Endothelial cell of umbilical vein (primary cell): ENCODE measurements around the gene DYRK3. TPM values are rescaled to one million over a fixed set of nuclear protein-coding genes. Genes with fewer than 3 reads are reported as not detected.
A peak's percentile ranks its signal among the peaks of the same experiment; 100 is the strongest.

ENCODE experiments used
- BruUV-seq: library from RNA; stranded (reverse); fragments of 400-500 nt; replicated peaks from 2 replicates; lab custom pipeline; 2021; lab: Mats Ljungman, UMichigan
- CTCF ChIA-PET: fragments of 300-600, 350-600 bp; sonication (Branson Sonifier 250); formaldehyde crosslinking; loops from one replicate; lab custom pipeline; 2021; ENCODE audit warnings: antibody characterized with exemption, inconsistent platforms; lab: Charles Lee
- POLR2A ChIA-PET: fragments of 300-600, 350-600 bp; sonication (Branson Sonifier 250); formaldehyde crosslinking; loops from one replicate; lab custom pipeline; 2021; ENCODE audit warnings: antibody characterized with exemption, inconsistent platforms; lab: Charles Lee
- DNase-seq: peaks from one replicate; pipeline ENCODE4 v3.0.0-alpha.2; 2011; ENCODE audit warnings: low read depth, low spot score
- FAIRE-seq: peaks from 2 replicates; lab custom pipeline; 2011; peaks lifted over from hg19 to GRCh38; lab: Jason Lieb, UNC
- H2AFZ ChIP-seq: 2 replicates; pipeline ENCODE4 v1.6.0; 2012; ENCODE audit warnings: low read depth, low read length, control low read depth, inconsistent platforms
- H3K27ac ChIP-seq: 2 replicates; pipeline ENCODE4 v1.5.1; 2011; ENCODE audit warnings: low read depth, mild to moderate bottlenecking, control low read depth, low read length, moderate library complexity; ENCODE audit not compliant: insufficient read depth
- H3K27me3 ChIP-seq, 2 experiments: 2 replicates each; pipeline versions ENCODE4 v1.6.0 to v1.6.1; 2011; ENCODE audit warnings: low read length in 2 of 2, mixed read lengths in 1 of 2; ENCODE audit not compliant: control insufficient read depth in 2 of 2, insufficient read depth in 2 of 2
- H3K36me3 ChIP-seq, 2 experiments: 2 replicates in 1 of 2; 3 replicates in 1 of 2; pipeline ENCODE4 v1.5.1; 2011; ENCODE audit warnings: low read length in 2 of 2, mild to moderate bottlenecking in 1 of 2, moderate library complexity in 1 of 2; ENCODE audit not compliant: control insufficient read depth in 2 of 2, insufficient read depth in 2 of 2; ENCODE audit errors: extremely low read depth in 1 of 2
- H3K4me1 ChIP-seq: 3 replicates; pipeline ENCODE4 v1.5.1; 2011; ENCODE audit warnings: mild to moderate bottlenecking, low read length; ENCODE audit not compliant: control insufficient read depth, insufficient read depth; ENCODE audit errors: extremely low read depth
- H3K4me2 ChIP-seq: 2 replicates; pipeline ENCODE4 v1.6.1; 2011; ENCODE audit warnings: low read length, control low read depth, mixed read lengths; ENCODE audit not compliant: insufficient read depth
- H3K4me3 ChIP-seq, 3 experiments: fragments of 200-600 bp in 1 of 3; sonication (generic), shearing (Covaris generic) in 1 of 3; replicated peaks in 1 of 3; 2 replicates each; pipeline ENCODE4 v1.5.1; 2011 to 2016; ENCODE audit warnings: control low read depth in 3 of 3, low read length in 3 of 3, mild to moderate bottlenecking in 2 of 3, inconsistent platforms in 1 of 3, low read depth in 1 of 3, moderate library complexity in 1 of 3; ENCODE audit not compliant: insufficient read depth in 1 of 3
- H3K79me2 ChIP-seq: 2 replicates; pipeline ENCODE4 v1.6.0; 2012; ENCODE audit warnings: low read length, inconsistent platforms; ENCODE audit not compliant: control insufficient read depth, insufficient read depth
- H3K9ac ChIP-seq: replicated peaks from 2 replicates; pipeline ENCODE3; 2011; ENCODE audit warnings: low read length, control low read depth; ENCODE audit not compliant: insufficient read depth; ENCODE audit errors: extremely low read depth
- H3K9me1 ChIP-seq: replicated peaks from 3 replicates; pipeline ENCODE4 v1.6.0; 2011; ENCODE audit warnings: mild to moderate bottlenecking, low read length; ENCODE audit not compliant: control insufficient read depth, insufficient read depth; ENCODE audit errors: extremely low read depth
- H3K9me3 ChIP-seq: replicated peaks from 2 replicates; pipeline ENCODE4 v1.5.1; 2012; ENCODE audit warnings: low read length, inconsistent platforms; ENCODE audit not compliant: control insufficient read depth, insufficient read depth
- H4K20me1 ChIP-seq: replicated peaks from 2 replicates; pipeline ENCODE3; 2011; ENCODE audit warnings: mild to moderate bottlenecking, low read length; ENCODE audit not compliant: control insufficient read depth, insufficient read depth; ENCODE audit errors: extremely low read depth
- CTCF ChIP-seq, 2 donors: IDR thresholded peaks; 1 replicate in 1 of 2; 2 replicates in 1 of 2; pipeline ENCODE4 v1.5.1; 2011; ENCODE audit warnings: low read length in 2 of 2, mild to moderate bottlenecking in 2 of 2, moderate library complexity in 2 of 2, control low read depth in 1 of 2, inconsistent platforms in 1 of 2, low read depth in 1 of 2; ENCODE audit not compliant: insufficient read depth in 1 of 2; ENCODE audit errors: extremely low read depth in 1 of 2
- EZH2 ChIP-seq: IDR thresholded peaks from 2 replicates; pipeline ENCODE4 v1.6.1; 2012; ENCODE audit warnings: borderline replicate concordance, low read depth, mild to moderate bottlenecking, moderate library complexity, low read length, inconsistent platforms; ENCODE audit not compliant: severe bottlenecking
- FOS ChIP-seq: IDR thresholded peaks from 2 replicates; pipeline ENCODE4 v1.6.1; 2011; ENCODE audit warnings: mild to moderate bottlenecking, low read length, moderate library complexity, borderline replicate concordance; ENCODE audit not compliant: insufficient read depth
- JUN ChIP-seq: IDR thresholded peaks from 2 replicates; pipeline ENCODE4 v1.6.1; 2011; ENCODE audit warnings: borderline replicate concordance, low read depth; ENCODE audit not compliant: insufficient read length, insufficient read depth
- POLR2A ChIP-seq: IDR thresholded peaks from 2 replicates; pipeline ENCODE4 v1.6.1; 2012; ENCODE audit warnings: low read depth, mild to moderate bottlenecking, control low read depth, low read length
- POLR2AphosphoS5 ChIP-seq: IDR thresholded peaks from 2 replicates; pipeline ENCODE4 v1.6.1; 2012; ENCODE audit warnings: low read depth, mild to moderate bottlenecking, control low read depth, low read length, moderate library complexity; ENCODE audit not compliant: insufficient read depth
- dilution Hi-C: fragments of 300-500 bp; cut with MboI; formaldehyde crosslinking; loops from one replicate; pipeline ENCODE4 v1.15.0; 2019; ENCODE audit warnings: low sequenced_read_pairs; ENCODE audit not compliant: extremely low pct_ligation_motif_present
- intact Hi-C: fragments of 100-400 bp; cut with micrococcal nuclease; formaldehyde crosslinking; loops from one replicate; pipeline ENCODE4 v1.10.0; 2022
- polyA plus RNA-seq, 4 experiments: library from polyadenylated mRNA; depleted of rRNA in 3 of 4; stranded (reverse) in 3 of 4; unstranded in 1 of 4; fragments of >200 nt; gene quantifications; 2 replicates each; pipeline versions ENCODE4 v1.2.1 to v1.2.3, GENCODE V29; 2011 to 2012; ENCODE audit warnings: missing spikeins in 1 of 4
- total RNA-seq: library from RNA; stranded (reverse); gene quantifications from 2 replicates; pipeline ENCODE4 v1.2.3, GENCODE V29; 2021

Gene DYRK3
- total and polyA plus RNA-seq, 2 donors (not counting 3 experiments of a cell fraction or from before 2014, with no cell fraction given), result 3.4 to 7.4 TPM

GRCh38 chr1:206696812-206697585 lies 61.7 kb downstream of the DYRK3 start:
- ChIA-PET POLR2A (no interaction called here), CTCF (interaction anchor here (1.4 kb wide), 1 partner anchor 33 kb away, joined by 3 read pairs; no protein-coding TSS in a partner anchor)
- H3K27ac ChIP-seq, result no peak overlapping the region
- dilution Hi-C loops, result no loop called here
- peaks cover 78% of the 10 kb centered on the region for H3K79me2 ChIP-seq
- peaks cover 22% of the 10 kb centered on the region for H3K4me1 ChIP-seq
- no peaks in the 10 kb centered on the region for H4K20me1 ChIP-seq
- TF ChIP-seq JUN, result no peak
- no peak overlapping the region for H3K4me2 ChIP-seq
- DNase-seq (peak; percentile 31), FAIRE-seq (no peak)
- no peak overlapping the region for H3K4me3 ChIP-seq
- BruUV-seq, result no TSS peak
- no peak overlapping the region for H2AFZ ChIP-seq
- no peaks in the 10 kb centered on the region for H3K9me3 ChIP-seq
- intact Hi-C loops, result no loop called here
- peaks cover 0 to 3% of the 10 kb centered on the region in 2 experiments for H3K36me3 ChIP-seq
- H3K9ac ChIP-seq, result no peak overlapping the region
- H3K9me1 ChIP-seq, result no peaks in the 10 kb centered on the region
- H3K27me3 ChIP-seq, result no peaks in the 10 kb centered on the region

- CTCF ChIA-PET, result no interaction called here
- peaks cover 12% of the 10 kb centered on the region for H3K4me1 ChIP-seq
- intact Hi-C loops (no loop called here), dilution Hi-C loops (no loop called here)
- H3K27ac ChIP-seq, result no peak overlapping the region
- no peaks in the 10 kb centered on the region for H3K27me3 ChIP-seq
- H3K79me2 ChIP-seq, result peaks cover 79% of the 10 kb centered on the region
- DNase-seq (no peak), FAIRE-seq (no peak)
- no peaks in the 10 kb centered on the region for H3K9me1 ChIP-seq
- peaks cover 0 to 3% of the 10 kb centered on the region in 2 experiments for H3K36me3 ChIP-seq
- no peak overlapping the region for H2AFZ ChIP-seq
- no peak overlapping the region for H3K4me3 ChIP-seq
- H3K9ac ChIP-seq, result no peak overlapping the region
- BruUV-seq, result no TSS peak
- H4K20me1 ChIP-seq, result no peaks in the 10 kb centered on the region
- POLR2A ChIA-PET, result no interaction called here
- no peak overlapping the region for H3K4me2 ChIP-seq
- TF ChIP-seq POLR2A (no peak), EZH2 (no peak), FOS (no peak), CTCF (IDR thresholded peaks at IDR 0.05; ENCODE audit: extremely low read depth in 1 of 2, insufficient read depth in 1 of 2, low read depth in 1 of 2, low read length in 2 of 2) (no peak), POLR2AphosphoS5 (no peak)
- no peaks in the 10 kb centered on the region for H3K9me3 ChIP-seq
Observed at GRCh38 chr1:206698011-206698410, 62.7 kb downstream of the DYRK3 start.
